H1 (cell line): ENCODE measurements around the gene GZMM. TPM values are rescaled to one million over a fixed set of nuclear protein-coding genes. Genes with fewer than 3 reads are reported as not detected.
A peak's percentile ranks its signal among the peaks of the same experiment; 100 is the strongest.

Source experiments
- CTCF ChIA-PET: fragments of 300-600 bp; sonication (Branson Sonifier 250); formaldehyde crosslinking; loops from one replicate; lab custom pipeline; 2021; ENCODE audit not compliant: partially characterized antibody; lab: Charles Lee
- POLR2A ChIA-PET: fragments of 300-600 bp; sonication (Branson Sonifier 250); formaldehyde crosslinking; loops from one replicate; lab custom pipeline; 2021; ENCODE audit warnings: inconsistent platforms; ENCODE audit not compliant: partially characterized antibody; lab: Charles Lee
- DNase-seq, 2 experiments: peaks; one replicate each; pipeline versions ENCODE4 v3.0.0 to v3.0.0-alpha.2; 2010 to 2022; ENCODE audit warnings: low spot score in 2 of 2, low read depth in 1 of 2, mixed read lengths in 1 of 2
- FAIRE-seq: peaks from 2 replicates; lab custom pipeline; 2011; peaks lifted over from hg19 to GRCh38; lab: Jason Lieb, UNC
- H2AFZ ChIP-seq: 2 replicates; pipeline ENCODE4 v1.8.1; 2012; ENCODE audit warnings: low read length, inconsistent platforms
- H2AK5ac ChIP-seq: 2 replicates; pipeline ENCODE4 v1.6.1; 2013; ENCODE audit warnings: low read depth, low read length
- H2BK120ac ChIP-seq: replicated peaks from 2 replicates; pipeline ENCODE3; 2013; ENCODE audit warnings: low read depth, low read length, inconsistent platforms
- H2BK12ac ChIP-seq: 2 replicates; pipeline ENCODE4 v1.6.1; 2013; ENCODE audit warnings: low read depth, low read length
- H2BK15ac ChIP-seq: 2 replicates; pipeline ENCODE4 v1.6.1; 2013; ENCODE audit warnings: low read length
- H2BK20ac ChIP-seq: 2 replicates; pipeline ENCODE4 v1.6.1; 2013; ENCODE audit warnings: low read length
- H2BK5ac ChIP-seq: 2 replicates; pipeline ENCODE4 v1.6.1; 2013; ENCODE audit warnings: low read depth, low read length
- H3K14ac ChIP-seq: 2 replicates; pipeline ENCODE4 v1.6.1; 2013; ENCODE audit warnings: inconsistent platforms; ENCODE audit not compliant: insufficient read length
- H3K18ac ChIP-seq: 2 replicates; pipeline ENCODE4 v1.6.1; 2013; ENCODE audit warnings: low read length; ENCODE audit errors: extremely low read depth
- H3K23ac ChIP-seq: 2 replicates; pipeline ENCODE4 v1.6.1; 2013; ENCODE audit warnings: inconsistent platforms; ENCODE audit not compliant: insufficient read length
- H3K23me2 ChIP-seq: 2 replicates; pipeline ENCODE4 v1.6.1; 2013; ENCODE audit warnings: low read depth, low read length
- H3K27ac ChIP-seq: 2 replicates; pipeline ENCODE4 v1.6.1; 2011; ENCODE audit warnings: low read depth, low read length, inconsistent platforms
- H3K27me3 ChIP-seq, 4 experiments: replicated peaks in 1 of 4; 1 replicate in 1 of 4; 2 replicates in 3 of 4; pipeline versions ENCODE4 v1.6.1 to v1.8.1; 2011 to 2013; ENCODE audit warnings: low read length in 3 of 4, mild to moderate bottlenecking in 3 of 4, inconsistent platforms in 2 of 4, mixed read lengths in 2 of 4, moderate library complexity in 1 of 4; ENCODE audit not compliant: control insufficient read depth in 3 of 4, insufficient read depth in 3 of 4; ENCODE audit errors: extremely low read depth in 1 of 4
- H3K36me3 ChIP-seq, 4 experiments: 2 replicates each; pipeline versions ENCODE4 v1.6.1 to v1.8.1; 2011 to 2013; ENCODE audit warnings: mild to moderate bottlenecking in 4 of 4, low read length in 3 of 4, moderate library complexity in 2 of 4, control low read depth in 1 of 4, inconsistent platforms in 1 of 4; ENCODE audit not compliant: insufficient read depth in 4 of 4, control insufficient read depth in 2 of 4
- H3K4ac ChIP-seq: replicated peaks from 2 replicates; pipeline ENCODE3; 2013; ENCODE audit warnings: low read length, low read depth, mixed read lengths, inconsistent platforms; ENCODE audit not compliant: insufficient read length
- H3K4me1 ChIP-seq, 4 experiments: replicated peaks in 1 of 4; 1 replicate in 1 of 4; 2 replicates in 3 of 4; pipeline versions ENCODE4 v1.6.1 to v1.8.1; 2011 to 2013; ENCODE audit warnings: low read length in 3 of 4, inconsistent platforms in 2 of 4, mixed read lengths in 1 of 4; ENCODE audit not compliant: insufficient read depth in 4 of 4, control insufficient read depth in 3 of 4
- H3K4me2 ChIP-seq, 2 experiments: 2 replicates each; pipeline versions ENCODE4 v1.6.1 to v1.8.1; 2011 to 2013; ENCODE audit warnings: low read depth in 2 of 2, low read length in 2 of 2, control low read depth in 1 of 2, inconsistent platforms in 1 of 2, mild to moderate bottlenecking in 1 of 2; ENCODE audit not compliant: insufficient read depth in 1 of 2
- H3K4me3 ChIP-seq, 4 experiments: fragments of 200-600, 300-600 bp in 1 of 4; sonication (generic), shearing (Covaris generic), sonication (Bioruptor Twin) in 1 of 4; 2 replicates each; pipeline versions ENCODE4 v1.5.1 to v1.8.1; 2011 to 2016; ENCODE audit warnings: low read length in 4 of 4, low read depth in 3 of 4, control low read depth in 2 of 4, inconsistent platforms in 2 of 4, mild to moderate bottlenecking in 2 of 4, mixed read lengths in 1 of 4, moderate library complexity in 1 of 4; ENCODE audit not compliant: insufficient read depth in 2 of 4; ENCODE audit errors: extremely low read depth in 1 of 4
- H3K56ac ChIP-seq: replicated peaks from 2 replicates; pipeline ENCODE3; 2013; ENCODE audit warnings: low read depth, mild to moderate bottlenecking, mixed read lengths, low read length, inconsistent platforms; ENCODE audit not compliant: insufficient read length
- H3K79me1 ChIP-seq: 2 replicates; pipeline ENCODE4 v1.6.1; 2013; ENCODE audit warnings: low read depth, low read length, control low read depth
- H3K79me2 ChIP-seq, 2 experiments: 2 replicates each; pipeline versions ENCODE4 v1.6.1 to v1.8.1; 2012 to 2013; ENCODE audit warnings: low read length in 2 of 2, mild to moderate bottlenecking in 2 of 2, inconsistent platforms in 1 of 2; ENCODE audit not compliant: insufficient read depth in 2 of 2, control insufficient read depth in 1 of 2
- H3K9ac ChIP-seq, 4 experiments: replicated peaks in 1 of 4; 1 replicate in 1 of 4; 2 replicates in 3 of 4; pipeline versions ENCODE4 v1.6.1 to v1.8.1; 2011 to 2013; ENCODE audit warnings: low read depth in 3 of 4, low read length in 3 of 4, control low read depth in 2 of 4, mild to moderate bottlenecking in 2 of 4, moderate library complexity in 2 of 4, inconsistent platforms in 1 of 4; ENCODE audit errors: extremely low read depth in 1 of 4
- H3K9me3 ChIP-seq, 2 experiments: 2 replicates each; pipeline versions ENCODE4 v1.6.1 to v1.8.1; 2012 to 2013; ENCODE audit warnings: mild to moderate bottlenecking in 2 of 2, moderate library complexity in 2 of 2, control low read depth in 1 of 2, inconsistent platforms in 1 of 2, low read depth in 1 of 2, low read length in 1 of 2, mixed read lengths in 1 of 2; ENCODE audit not compliant: insufficient read depth in 2 of 2
- H4K20me1 ChIP-seq, 2 experiments: replicated peaks in 1 of 2; 2 replicates each; pipeline versions ENCODE3 to v1.8.1; 2011 to 2013; ENCODE audit warnings: inconsistent platforms in 2 of 2, low read length in 2 of 2, mild to moderate bottlenecking in 1 of 2; ENCODE audit not compliant: insufficient read depth in 2 of 2, control insufficient read depth in 1 of 2
- H4K5ac ChIP-seq: 2 replicates; pipeline ENCODE4 v1.6.1; 2013; ENCODE audit warnings: low read length, low read depth, mixed read lengths, inconsistent platforms; ENCODE audit not compliant: insufficient read length
- H4K8ac ChIP-seq: 2 replicates; pipeline ENCODE4 v1.8.0; 2013; ENCODE audit warnings: mild to moderate bottlenecking, moderate library complexity, low read length, inconsistent platforms; ENCODE audit not compliant: insufficient read depth; ENCODE audit errors: extremely low read depth
- H4K91ac ChIP-seq: replicated peaks from 2 replicates; pipeline ENCODE3; 2013; ENCODE audit warnings: low read length, mixed read lengths, inconsistent platforms; ENCODE audit not compliant: insufficient read length
- ASH2L ChIP-seq: fragments of 200-600, 300-600 bp; sonication (generic); IDR thresholded peaks from one replicate; pipeline ENCODE4 v1.7.1; 2017; ENCODE audit warnings: low read length
- CBX8 ChIP-seq: fragments of 300-800, 300-1000 bp; sonication (generic); IDR thresholded peaks from 2 replicates; pipeline ENCODE4 v1.7.1; 2016; ENCODE audit warnings: low read depth, low read length, borderline replicate concordance
- CHD1 ChIP-seq: IDR thresholded peaks from 2 replicates; pipeline ENCODE4 v1.6.1; 2012; ENCODE audit warnings: low read depth, low read length, improper control_type of control experiment
- EP300 ChIP-seq, 2 experiments: IDR thresholded peaks; 1 replicate in 1 of 2; 2 replicates in 1 of 2; pipeline ENCODE4 v1.6.1; 2011 to 2012; ENCODE audit warnings: low read depth in 2 of 2, low read length in 2 of 2, mild to moderate bottlenecking in 2 of 2, borderline replicate concordance in 1 of 2, inconsistent platforms in 1 of 2, moderate library complexity in 1 of 2
- NANOG ChIP-seq: IDR thresholded peaks from 2 replicates; pipeline ENCODE4 v1.6.1; 2011; ENCODE audit warnings: low read length, low read depth, mild to moderate bottlenecking, inconsistent platforms; ENCODE audit not compliant: insufficient read depth, poor library complexity, severe bottlenecking
- NRF1 ChIP-seq: IDR thresholded peaks from 2 replicates; pipeline ENCODE4 v1.6.1; 2011; ENCODE audit warnings: mild to moderate bottlenecking, low read depth, low read length, improper control_type of control experiment
- POLR2AphosphoS5 ChIP-seq: IDR thresholded peaks from 2 replicates; pipeline ENCODE4 v1.6.1; 2011; ENCODE audit warnings: low read depth, low read length
- TAF1 ChIP-seq: IDR thresholded peaks from 2 replicates; pipeline ENCODE4 v1.6.1; 2011; ENCODE audit warnings: mild to moderate bottlenecking, low read depth, low read length
- TBP ChIP-seq: IDR thresholded peaks from 2 replicates; pipeline ENCODE4 v1.6.1; 2011; ENCODE audit warnings: low read depth, low read length, improper control_type of control experiment
- WGBS, 2 experiments: shearing (Covaris generic) in 1 of 2; methylation state at CpG; one replicate each; pipeline versions ENCODE4 v1.1.6 to v1.1.7; 2013 to 2015; ENCODE audit warnings: low lambda C conversion rate in 2 of 2, mixed read lengths in 2 of 2, inconsistent platforms in 1 of 2, low coverage in 1 of 2, missing lambda C conversion rate in 1 of 2; ENCODE audit not compliant: insufficient replicate concordance in 2 of 2, insufficient coverage in 1 of 2, insufficient read length in 1 of 2; ENCODE audit errors: extremely low coverage in 1 of 2, missing lambda C conversion rate in 1 of 2; 5-methylcytosine and 5-hydroxymethylcytosine counted together
- polyA plus RNA-seq, 7 experiments: library from polyadenylated mRNA; depleted of rRNA in 3 of 7; stranded (reverse) in 5 of 7; unstranded in 2 of 7; fragments of >200 nt in 5 of 7; fragments of 200-250 nt in 2 of 7; gene quantifications; 1 replicate in 5 of 7; 2 replicates in 1 of 7; 4 replicates in 1 of 7; pipeline versions ENCODE4 v1.2.1 to v1.2.3, GENCODE V29; 2011 to 2013; ENCODE audit warnings: missing spikeins in 2 of 7, mixed read lengths in 2 of 7
- total RNA-seq: library from RNA; stranded (reverse); fragmentation: NEBNext Ultra II Directional; extraction: Animal tissue kit (Norgen Biotek cat#: 25700); gene quantifications from 2 replicates; pipeline ENCODE4 v1.2.1, GENCODE V29; 2021
- TF ChIP-seq, protein P1 (sequence below): IDR thresholded peaks from 2 replicates; pipeline ENCODE4 v1.6.1; 2012; ENCODE audit warnings: inconsistent platforms

GZMM gene
- total and polyA plus RNA-seq, 2 of the 8 experiments (the other 6 are each of a cell fraction or from before 2014, with no cell fraction given): 0.09 to 0.32 TPM

DNA sequence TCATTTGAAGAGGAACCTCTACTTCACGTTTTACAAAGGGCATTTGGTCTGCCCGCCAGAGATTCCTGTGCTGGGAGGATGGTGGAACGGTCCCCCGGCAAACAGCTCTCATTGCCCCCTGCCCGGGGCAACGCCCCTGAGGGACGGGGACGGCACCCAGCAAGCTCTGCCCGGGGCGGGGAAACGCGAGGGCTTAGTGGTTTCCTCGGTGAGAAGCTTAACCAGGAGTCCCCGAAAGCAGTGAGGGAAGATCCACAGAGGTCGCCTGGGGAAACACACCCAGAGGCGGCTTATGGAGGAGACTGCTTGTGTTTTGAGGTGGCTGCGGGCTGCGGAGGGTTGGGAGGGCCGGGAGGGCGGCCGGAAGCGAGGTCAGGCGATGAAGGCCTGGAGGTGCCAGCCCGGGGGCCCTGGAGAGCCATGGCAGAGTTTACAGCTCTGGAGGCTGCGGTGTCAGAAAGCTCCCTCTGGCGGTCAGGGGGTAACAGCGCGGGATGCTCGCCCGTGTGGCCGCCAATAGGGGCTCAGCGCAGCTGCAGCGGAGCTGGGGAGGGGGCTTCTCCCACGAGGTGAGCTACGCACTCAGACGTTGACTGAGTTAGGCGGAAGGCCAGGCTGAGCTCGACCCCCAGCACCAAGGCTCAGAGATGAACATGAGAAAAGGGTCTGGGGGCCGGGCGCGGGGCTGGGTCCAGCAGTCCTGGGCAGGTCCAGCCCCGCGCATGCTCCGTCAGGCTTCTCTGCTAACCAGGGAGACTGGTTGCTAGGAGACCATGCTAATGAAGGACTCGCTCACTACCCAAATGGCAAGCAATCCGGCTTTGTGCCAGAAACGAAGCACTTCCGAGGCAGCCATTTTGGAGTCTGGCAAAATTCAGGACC is 37.2 kb upstream of the GZMM start:
- Histone ChIP-seq H3K4ac (peak overlapping the region; percentile 53), H4K91ac (peak overlapping the region; percentile 87), H3K4me2 (peak overlapping the region; percentile 34 to 97), H3K4me1 (peaks cover 0 to 12% (median 8%) of the 10 kb centered on the region in 4 experiments; a peak in 5 of 7 replicates), H2AK5ac (no peak overlapping the region), H4K5ac (peak overlapping the region; percentile 95), H3K18ac (peak overlapping the region; percentile 100), H2BK12ac (peak overlapping the region; percentile 100), H2BK120ac (no peak overlapping the region), H3K23ac (no peak overlapping the region), H2BK20ac (no peak overlapping the region), H3K27ac (peak overlapping the region; percentile 97), H4K8ac (peak overlapping the region; percentile 98), H3K79me1 (no peaks in the 10 kb centered on the region), H3K36me3 (no peaks in the 10 kb centered on the region), H3K23me2 (peaks cover 8% of the 10 kb centered on the region; the same call in 1 of the 2 replicates), H2BK5ac (peak overlapping the region; percentile 99), H3K14ac (no peak overlapping the region), H3K9me3 (no peaks in the 10 kb centered on the region; a peak in 2 of 4 replicates), H3K79me2 (no peaks in the 10 kb centered on the region), H3K9ac (peak overlapping the region; percentile 66 to 85 (median 82)), H3K4me3 (peak overlapping the region; percentile 79 to 86 (median 80)), H4K20me1 (peaks cover 0 to 4% of the 10 kb centered on the region in 2 experiments), H2AFZ (peak overlapping the region; percentile 81; the same call in 1 of the 2 replicates), H3K27me3 (no peaks in the 10 kb centered on the region; a peak in 2 of 7 replicates), H3K56ac (peak overlapping the region; percentile 54), H2BK15ac (peak overlapping the region; percentile 94; the same call in 1 of the 2 replicates)
- 7% methylated on average over 39 of the region's 48 CpGs; no CpG with 5 or more reads in 1 of the 2 experiments for WGBS, 2 experiments
- DNase-seq: peak; percentile 92 to 94
- ChIA-PET POLR2A (interaction anchor here (0.8 to 2.1 kb wide), 6 partner anchors 9 to 27 kb away, joined by 3 to 6 read pairs (median 4); no protein-coding TSS in a partner anchor), CTCF (interaction anchor here (0.6 to 3.6 kb wide), 21 partner anchors 9 to 478 kb away, joined by 3 to 20 read pairs (median 3); partner anchors contain the start of genes CDC34, MADCAM1 and WDR18)
- FAIRE-seq: peak; percentile 91
- TF ChIP-seq POLR2AphosphoS5 (peak; percentile 50; the same call in 1 of the 2 replicates), CBX8 (no peak), CHD1 (no peak), NANOG (no peak), ASH2L (no peak), EP300 (IDR thresholded peaks at IDR 0.05; ENCODE audit: borderline replicate concordance in 1 of 2, low read depth in 2 of 2, low read length in 2 of 2) (peak in 1 of 2 experiments; percentile 49; a peak in 1 of 3 replicates), TBP (0 out of 2 replicates have a peak, but pooled peaks have one; percentile 22), NRF1 (peak; percentile 76), TAF1 (peak; percentile 25; the same call in 1 of the 2 replicates)
- TF ChIP-seq, protein P1, sequence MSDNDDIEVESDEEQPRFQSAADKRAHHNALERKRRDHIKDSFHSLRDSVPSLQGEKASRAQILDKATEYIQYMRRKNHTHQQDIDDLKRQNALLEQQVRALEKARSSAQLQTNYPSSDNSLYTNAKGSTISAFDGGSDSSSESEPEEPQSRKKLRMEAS: peak; percentile 58; the same call in 1 of the 2 replicates
